ENCODE results near the gene NUDT5.
"Not testable (repeated sequence)": the region's sequence is repeated elsewhere in the genome, so short reads cannot be mapped to it uniquely, and the experiment has no call there.

The NUDT5 gene

GRCh38 chr10:12195603-12196506, at the start of gene NUDT5, which contains the start of gene CDC123:
Gene NUDT5, minus strand, starts transcription at chr10:12195891. Its CDS starts 9,600 bp downstream, at chr10:12186291.
Gene CDC123, plus strand, starts transcription at chr10:12196188. Its CDS starts 58 bp downstream, at chr10:12196246.
- DNase-seq (ENCODE audit: low spot score): peak; percentile 92

DNA sequence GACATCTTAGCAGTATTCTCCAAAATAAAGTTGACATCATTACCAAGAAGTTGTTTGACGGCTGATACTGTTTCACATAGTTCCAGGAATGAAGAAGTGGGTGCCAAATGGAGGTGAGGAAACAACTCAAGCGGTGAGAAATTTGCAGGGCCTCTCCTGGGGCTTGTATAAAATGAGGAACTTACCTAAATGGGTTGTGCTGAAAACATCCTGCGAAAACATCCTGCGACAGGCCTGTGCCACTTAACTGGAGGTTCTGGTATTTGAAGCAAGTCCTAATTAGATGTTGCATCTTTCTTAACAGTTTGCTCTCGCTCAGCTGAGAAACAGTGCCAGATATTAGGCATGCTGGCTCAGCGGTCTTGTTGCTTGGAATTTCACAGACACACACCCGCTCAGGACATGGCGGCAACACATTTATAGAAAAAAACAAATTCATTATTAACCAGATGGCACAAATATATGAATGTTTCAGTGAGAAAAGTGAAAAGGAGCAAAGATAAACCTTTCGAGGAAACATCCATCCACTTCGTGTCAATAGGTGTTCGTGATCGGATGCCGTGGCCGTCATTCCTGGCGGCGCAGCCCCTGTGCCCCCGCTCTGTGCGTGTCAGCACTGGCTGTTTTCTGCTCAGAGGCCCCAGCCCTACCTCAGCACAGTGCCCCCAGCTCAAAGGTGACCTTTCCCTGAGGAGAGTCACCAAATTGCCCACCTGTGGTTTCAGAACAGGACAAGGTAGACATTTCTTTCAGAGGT, 48.4 kb upstream of the NUDT5 start:
- DNase-seq (ENCODE audit: low spot score): no peak

GRCh38 chr10:12241810-12242529, 46.3 kb upstream of the NUDT5 start:
- DNase-seq (ENCODE audit: low spot score): no peak

DNA sequence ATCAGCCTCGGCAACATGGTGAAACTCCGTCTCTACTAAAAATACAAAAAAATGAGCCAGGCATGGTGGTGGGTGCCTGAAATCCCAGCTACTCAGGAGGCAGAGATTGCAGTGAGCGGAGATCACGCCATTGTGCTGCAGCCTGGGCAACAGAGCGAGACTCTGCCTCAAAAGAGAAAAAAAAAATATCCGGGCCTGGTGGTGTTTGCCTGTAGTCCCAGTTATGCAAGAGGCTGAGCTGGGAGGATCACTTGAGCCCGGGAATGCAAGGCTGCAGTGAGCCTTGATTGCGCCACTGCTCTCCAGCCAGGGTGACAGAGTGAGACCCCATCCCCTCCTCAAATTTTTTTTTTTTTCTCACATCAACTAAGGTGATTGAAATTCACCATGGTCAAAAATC, 43.1 kb upstream of the NUDT5 start:
- no peak for DNase-seq (ENCODE audit: low spot score)

- DNase-seq (ENCODE audit: low spot score): no peak
Measured at GRCh38 chr10:12237265-12238220, 41.9 kb upstream of the NUDT5 start.

GRCh38 chr10:12235796-12236195, 40.1 kb upstream of the NUDT5 start:
- DNase-seq (ENCODE audit: low spot score): no peak

GRCh38 chr10:12235116-12235694, 39.5 kb upstream of the NUDT5 start:
- no peak for DNase-seq (ENCODE audit: low spot score)

- not testable (repeated sequence) for DNase-seq (ENCODE audit: low spot score)
Measured at GRCh38 chr10:12234687-12235086, 39.0 kb upstream of the NUDT5 start.

DNA sequence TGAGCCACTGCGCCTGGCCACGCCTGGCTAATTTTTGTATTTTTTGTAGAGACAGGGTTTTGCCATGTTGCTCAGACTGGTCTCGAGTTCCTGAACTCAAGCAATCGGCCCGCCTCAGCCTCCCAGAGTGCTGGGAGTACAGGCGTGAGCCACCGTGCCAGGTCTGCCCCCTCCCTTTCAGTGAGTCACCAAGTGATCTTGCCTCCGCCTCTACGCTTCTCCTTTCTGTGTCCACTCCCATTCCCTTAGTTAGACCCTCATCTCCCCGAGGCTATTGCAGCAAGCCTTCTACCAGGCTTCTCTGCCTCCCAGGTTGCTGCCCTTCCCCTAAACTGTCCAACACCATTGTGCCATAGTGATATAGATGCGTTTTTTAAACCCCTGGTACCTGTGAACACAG, 33.2 kb upstream of the NUDT5 start:
- no peak for DNase-seq (ENCODE audit: low spot score)

DNA sequence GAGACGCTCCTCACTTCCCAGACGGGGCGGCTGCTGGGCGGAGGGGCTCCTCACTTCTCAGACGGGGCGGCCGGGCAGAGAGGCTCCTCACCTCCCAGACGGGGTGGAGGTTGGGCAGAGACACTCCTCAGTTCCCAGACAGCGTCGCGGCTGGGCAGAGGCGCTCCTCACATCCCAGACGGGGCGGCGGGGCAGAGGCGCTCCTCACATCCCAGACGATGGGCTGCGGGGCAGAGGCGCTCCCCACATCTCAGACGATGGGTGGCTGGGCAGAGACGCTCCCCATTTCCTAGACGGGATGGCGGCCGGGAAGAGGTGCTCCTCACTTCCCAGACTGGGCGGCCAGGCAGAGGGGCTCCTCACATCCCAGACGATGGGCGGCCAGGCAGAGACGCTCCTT, 30.7 kb upstream of the NUDT5 start:
- DNase-seq (ENCODE audit: low spot score): not testable (repeated sequence)

GRCh38 chr10:12225444-12225843, 29.8 kb upstream of the NUDT5 start:
- no peak for DNase-seq (ENCODE audit: low spot score)

- no peak for DNase-seq (ENCODE audit: low spot score)
Measured at GRCh38 chr10:12221323-12222298, 25.9 kb upstream of the NUDT5 start.

DNA sequence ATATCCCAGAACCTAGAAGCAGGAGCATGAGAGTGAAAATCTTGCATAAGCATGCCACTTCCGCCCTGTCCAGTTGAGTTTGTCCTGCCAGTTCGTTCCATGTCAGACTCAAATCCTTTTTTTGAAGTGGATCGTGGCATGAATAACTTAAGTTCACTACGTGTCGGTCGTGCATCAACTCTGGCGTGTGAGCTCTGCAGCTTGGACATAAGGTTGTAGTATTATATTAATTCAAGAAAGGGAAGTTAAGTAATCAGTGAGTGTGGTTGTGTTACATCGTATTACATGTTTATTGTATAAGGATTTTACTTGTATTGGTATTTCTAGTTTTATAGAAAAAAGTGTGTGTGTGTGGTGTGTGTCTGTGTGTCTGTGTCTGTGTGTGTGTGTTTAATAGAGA, 23.3 kb upstream of the NUDT5 start:
- DNase-seq (ENCODE audit: low spot score): no peak

GRCh38 chr10:12214763-12215218, 19.1 kb upstream of the NUDT5 start:
- DNase-seq (ENCODE audit: low spot score): peak; percentile 61

DNA sequence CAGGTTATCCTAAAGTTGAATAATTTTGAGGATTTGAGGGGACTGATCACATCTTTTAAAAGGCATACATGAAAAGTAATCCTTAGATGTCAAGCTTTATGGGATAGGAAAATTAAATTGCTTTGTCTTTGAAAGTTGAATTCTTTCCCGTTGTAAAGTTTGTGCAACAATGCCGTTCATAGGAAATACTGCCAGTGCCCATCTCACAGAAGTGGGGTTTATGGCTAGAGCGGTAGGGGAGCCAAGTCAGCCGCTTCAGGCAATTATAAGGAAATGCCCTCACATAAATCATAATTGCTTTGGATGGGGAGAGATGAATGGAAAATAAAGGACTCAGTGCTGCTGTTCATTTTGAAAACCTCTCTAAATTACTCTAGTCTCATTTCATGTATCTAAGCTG, 18.4 kb upstream of the NUDT5 start:
- no peak for DNase-seq (ENCODE audit: low spot score)

- no peak for DNase-seq (ENCODE audit: low spot score)
Measured at GRCh38 chr10:12213621-12214020, 17.9 kb upstream of the NUDT5 start.

- DNase-seq (ENCODE audit: low spot score): no peak
Measured at GRCh38 chr10:12212454-12212853, 16.8 kb upstream of the NUDT5 start.

DNA sequence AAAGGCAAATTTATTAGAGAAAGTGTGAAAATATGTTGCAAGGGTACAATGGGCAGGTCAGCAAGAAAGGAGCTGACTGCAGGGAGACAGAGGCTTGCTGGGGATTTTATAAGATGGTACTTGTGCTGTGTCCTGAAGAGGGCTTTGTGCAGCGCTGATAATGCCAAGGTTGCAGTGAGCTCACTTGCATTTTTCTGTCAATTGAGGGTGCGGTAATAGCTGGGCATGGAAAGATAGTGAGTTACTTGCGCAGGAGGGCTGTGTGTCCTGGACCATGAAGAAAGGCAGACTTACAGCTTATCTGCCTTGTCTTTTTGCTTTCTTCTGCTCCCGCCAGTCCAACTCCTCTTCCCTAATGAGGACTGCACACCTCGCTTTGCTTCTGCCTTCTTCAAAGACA, 12.8 kb upstream of the NUDT5 start:
- DNase-seq (ENCODE audit: low spot score): no peak

GRCh38 chr10:12207114-12207513, 11.4 kb upstream of the NUDT5 start:
- DNase-seq (ENCODE audit: low spot score): no peak
